Suppressor macrophage treated with lipopolysaccharide for 4 hours (primary cell): Measurements from ENCODE around the gene THSD7A.

Experiments
- DNase-seq: peaks from one replicate; pipeline ENCODE4 v3.0.0-alpha.2; 2020

THSD7A gene, protein sequence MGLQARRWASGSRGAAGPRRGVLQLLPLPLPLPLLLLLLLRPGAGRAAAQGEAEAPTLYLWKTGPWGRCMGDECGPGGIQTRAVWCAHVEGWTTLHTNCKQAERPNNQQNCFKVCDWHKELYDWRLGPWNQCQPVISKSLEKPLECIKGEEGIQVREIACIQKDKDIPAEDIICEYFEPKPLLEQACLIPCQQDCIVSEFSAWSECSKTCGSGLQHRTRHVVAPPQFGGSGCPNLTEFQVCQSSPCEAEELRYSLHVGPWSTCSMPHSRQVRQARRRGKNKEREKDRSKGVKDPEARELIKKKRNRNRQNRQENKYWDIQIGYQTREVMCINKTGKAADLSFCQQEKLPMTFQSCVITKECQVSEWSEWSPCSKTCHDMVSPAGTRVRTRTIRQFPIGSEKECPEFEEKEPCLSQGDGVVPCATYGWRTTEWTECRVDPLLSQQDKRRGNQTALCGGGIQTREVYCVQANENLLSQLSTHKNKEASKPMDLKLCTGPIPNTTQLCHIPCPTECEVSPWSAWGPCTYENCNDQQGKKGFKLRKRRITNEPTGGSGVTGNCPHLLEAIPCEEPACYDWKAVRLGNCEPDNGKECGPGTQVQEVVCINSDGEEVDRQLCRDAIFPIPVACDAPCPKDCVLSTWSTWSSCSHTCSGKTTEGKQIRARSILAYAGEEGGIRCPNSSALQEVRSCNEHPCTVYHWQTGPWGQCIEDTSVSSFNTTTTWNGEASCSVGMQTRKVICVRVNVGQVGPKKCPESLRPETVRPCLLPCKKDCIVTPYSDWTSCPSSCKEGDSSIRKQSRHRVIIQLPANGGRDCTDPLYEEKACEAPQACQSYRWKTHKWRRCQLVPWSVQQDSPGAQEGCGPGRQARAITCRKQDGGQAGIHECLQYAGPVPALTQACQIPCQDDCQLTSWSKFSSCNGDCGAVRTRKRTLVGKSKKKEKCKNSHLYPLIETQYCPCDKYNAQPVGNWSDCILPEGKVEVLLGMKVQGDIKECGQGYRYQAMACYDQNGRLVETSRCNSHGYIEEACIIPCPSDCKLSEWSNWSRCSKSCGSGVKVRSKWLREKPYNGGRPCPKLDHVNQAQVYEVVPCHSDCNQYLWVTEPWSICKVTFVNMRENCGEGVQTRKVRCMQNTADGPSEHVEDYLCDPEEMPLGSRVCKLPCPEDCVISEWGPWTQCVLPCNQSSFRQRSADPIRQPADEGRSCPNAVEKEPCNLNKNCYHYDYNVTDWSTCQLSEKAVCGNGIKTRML (N-terminal part only)

GRCh38 chr7:11831736-11832495 lies at the start of gene THSD7A:
THSD7A (minus strand) TSS chr7:11832198; CDS start chr7:11831946, 252 bp downstream.
- peak; percentile 14 for DNase-seq

GRCh38 chr7:11881680-11882079 lies 49.7 kb upstream of the THSD7A start:
- DNase-seq, result no peak

DNA sequence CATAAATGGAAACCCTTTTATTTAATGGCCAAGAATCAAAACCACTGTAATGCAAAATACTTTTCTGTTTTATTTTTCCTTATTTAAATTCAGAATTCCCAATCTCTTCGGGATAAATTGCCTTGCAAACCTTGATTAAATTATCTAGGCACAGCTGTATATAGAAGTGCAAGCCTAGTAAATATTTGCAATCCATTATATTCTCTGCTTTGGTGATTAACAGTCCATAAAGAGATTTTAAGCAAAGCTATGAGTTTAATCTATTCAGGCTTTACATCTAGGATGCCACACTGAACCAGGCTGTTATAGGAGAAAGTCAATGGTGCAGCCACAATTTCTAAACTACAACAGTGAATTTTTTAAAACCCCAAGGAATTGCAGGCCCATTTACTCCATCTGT lies 43.6 kb upstream of the THSD7A start:
- no peak for DNase-seq

GRCh38 chr7:11865671-11866070 lies 33.7 kb upstream of the THSD7A start:
- no peak for DNase-seq

DNA sequence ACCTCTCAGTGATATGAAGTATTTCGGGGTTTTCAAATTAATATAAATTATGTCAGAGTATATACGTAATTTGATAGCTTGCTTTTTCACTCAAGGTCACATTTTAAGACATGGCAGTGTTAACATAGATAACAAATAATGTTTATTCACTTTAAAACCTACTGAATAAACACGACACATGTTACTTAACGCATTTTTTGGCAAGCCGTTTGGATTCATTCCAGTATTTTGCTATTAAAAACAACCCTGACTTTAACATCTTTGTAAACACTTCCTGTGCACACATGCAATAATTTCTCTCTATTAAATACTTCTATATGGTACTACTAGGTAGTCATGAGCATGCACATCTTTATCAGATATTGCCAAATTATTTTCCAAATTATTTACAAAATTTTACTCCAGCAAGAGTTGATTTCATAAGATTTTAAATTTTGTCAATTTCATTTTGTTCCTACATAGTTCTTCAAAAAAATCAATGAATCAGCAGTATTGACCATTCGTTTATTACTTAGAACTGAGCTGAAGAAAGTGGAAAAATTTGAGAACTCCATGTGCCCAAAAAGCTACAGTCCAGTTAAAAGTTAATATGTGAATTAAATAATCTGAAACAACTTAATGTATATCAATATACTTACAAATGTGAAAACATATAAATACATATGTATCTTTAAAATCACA lies 26.8 kb upstream of the THSD7A start:
- no peak for DNase-seq

DNA sequence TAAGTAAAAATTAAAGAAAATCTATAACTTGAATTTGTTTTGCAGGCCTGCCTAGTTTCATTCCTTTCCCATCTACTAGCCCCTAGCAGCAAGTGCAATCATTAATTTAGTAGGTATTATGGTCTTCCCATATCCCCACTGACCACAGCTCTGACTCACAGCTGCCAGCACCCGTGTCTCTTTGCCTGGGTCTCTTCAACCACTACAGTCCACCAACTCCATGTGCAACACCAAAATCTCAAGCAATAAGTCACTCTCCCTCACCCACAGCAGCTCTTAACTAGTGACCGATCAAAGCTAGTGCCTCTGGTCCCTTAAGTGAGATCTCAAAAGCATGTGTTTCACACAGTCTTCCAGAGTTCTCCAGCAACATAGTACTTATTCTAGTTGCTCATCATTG lies 26.0 kb upstream of the THSD7A start:
- no peak for DNase-seq

DNA sequence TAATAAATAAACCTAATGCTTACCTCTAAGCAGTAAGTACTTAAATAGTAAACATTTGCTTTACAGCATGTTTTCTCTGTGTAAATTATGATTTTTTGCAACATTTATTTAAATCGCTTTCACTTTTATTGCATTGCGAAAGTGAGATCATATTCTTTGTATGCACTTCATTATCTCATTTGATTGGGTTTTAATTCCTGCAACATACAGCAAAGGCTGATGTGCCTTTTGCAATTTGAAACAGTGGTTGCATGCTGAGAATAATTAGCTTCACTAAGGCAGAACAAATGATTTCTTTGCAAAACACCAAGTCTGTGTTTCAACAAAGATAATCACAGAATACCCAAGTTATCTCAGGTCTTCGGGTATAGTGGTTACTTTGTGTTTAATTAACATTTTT lies 16.3 kb upstream of the THSD7A start:
- DNase-seq, result no peak

DNA sequence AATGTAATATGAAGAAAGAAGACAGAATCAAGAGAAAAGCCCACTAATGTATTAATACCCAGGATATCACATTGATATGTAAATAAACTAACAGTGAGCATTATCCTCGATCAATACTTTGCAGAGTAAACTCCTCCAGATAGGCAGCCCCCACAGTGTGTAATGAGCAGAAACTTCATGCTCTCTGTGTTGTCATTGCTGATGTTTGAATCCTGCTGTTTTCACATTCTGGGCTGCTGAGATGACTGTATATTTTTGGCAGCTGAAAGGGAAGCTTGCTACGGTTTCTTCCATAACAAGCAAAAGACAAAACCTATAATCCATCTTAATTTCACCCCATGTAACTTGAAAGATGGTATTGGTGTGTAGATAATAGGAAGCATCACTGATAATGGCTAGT lies 15.3 kb upstream of the THSD7A start:
- DNase-seq, result no peak

GRCh38 chr7:11846361-11846955 lies 14.5 kb upstream of the THSD7A start:
- DNase-seq, result no peak

DNA sequence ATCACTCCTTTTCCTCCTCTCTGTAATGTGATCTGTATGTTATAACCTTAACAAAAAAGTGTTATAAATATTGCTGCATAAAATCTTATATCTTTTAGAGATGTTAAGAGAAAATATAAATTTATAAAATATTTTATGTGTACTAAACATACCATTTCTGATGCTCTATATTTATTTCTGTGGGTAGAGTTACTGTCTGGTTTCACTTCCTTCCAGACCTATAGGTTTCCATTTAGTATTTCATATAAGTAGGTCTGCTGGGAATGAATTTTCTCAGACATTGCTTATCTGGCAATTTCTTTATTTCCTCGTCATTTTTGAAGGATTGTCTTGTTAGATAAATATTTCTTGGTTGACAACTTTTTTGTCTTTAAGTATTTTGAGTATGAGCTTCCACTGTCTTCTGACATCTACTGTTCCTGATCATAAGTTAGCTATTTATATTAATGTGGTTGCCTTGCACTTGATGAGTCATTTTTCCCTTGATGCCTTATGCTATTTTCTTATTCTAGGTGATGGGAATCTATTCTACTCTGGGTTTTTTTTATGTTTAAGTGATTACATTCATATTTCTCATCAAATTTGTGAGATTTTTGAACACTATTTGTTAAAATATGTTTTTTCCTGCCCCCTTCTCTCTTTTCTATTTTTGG lies 11.2 kb upstream of the THSD7A start:
- DNase-seq, result no peak

GRCh38 chr7:11841657-11842056 lies 9.7 kb upstream of the THSD7A start:
- no peak for DNase-seq

- DNase-seq, result no peak
These were observed 3.3 kb upstream of the THSD7A start for GRCh38 chr7:11835260-11835659.

GRCh38 chr7:11833431-11833830 lies 1.4 kb upstream of the THSD7A start:
- DNase-seq, result no peak

DNA sequence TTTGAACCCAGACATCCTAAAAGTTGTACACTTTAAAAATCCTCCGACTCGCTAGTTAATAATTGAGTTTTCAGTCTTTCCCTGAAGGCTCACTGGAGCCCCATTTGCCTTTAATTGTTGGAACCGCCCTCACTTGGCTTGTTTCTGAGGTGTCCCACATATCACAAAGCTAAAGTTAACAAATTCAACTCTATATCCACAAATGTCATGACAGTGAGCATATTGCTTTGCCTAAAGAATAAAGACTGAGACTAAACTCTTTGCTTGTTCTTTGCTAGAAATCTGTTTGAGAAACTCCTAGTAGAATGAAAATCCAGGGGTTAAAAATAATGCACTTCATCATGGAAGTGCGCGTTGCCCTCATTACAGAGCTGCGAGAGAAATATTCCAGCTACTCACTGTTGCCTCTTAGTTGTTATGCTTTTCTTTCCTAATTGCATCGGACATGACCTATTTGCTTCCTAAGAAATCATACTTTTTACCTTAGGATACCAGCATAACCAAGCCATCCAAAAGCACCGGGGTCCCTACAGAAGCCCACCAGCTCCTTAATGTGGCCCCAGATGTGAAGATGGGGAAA lies 752 bp downstream of the THSD7A start:
- DNase-seq, result no peak

- no peak for DNase-seq
These were observed 1.3 kb downstream of the THSD7A start for GRCh38 chr7:11830582-11831155.

DNA sequence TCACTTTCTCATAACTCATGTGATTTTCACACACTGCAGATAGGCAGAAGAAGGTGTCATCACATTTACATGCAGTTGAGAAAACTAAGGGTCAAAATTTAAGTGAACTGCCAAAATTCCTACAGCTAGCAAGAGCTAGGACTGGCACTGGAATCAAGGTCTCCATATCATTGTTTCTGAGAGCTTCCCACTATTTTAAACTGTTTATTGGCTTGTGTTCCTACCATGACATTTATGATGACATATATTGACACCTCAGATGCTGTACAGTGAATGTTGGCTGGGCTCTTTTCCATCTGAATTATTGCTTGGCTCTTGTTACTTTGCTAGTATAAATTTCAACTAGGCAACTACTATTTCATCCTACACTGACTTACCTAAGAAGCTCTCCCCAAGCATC lies 2.0 kb downstream of the THSD7A start:
- no peak for DNase-seq

DNA sequence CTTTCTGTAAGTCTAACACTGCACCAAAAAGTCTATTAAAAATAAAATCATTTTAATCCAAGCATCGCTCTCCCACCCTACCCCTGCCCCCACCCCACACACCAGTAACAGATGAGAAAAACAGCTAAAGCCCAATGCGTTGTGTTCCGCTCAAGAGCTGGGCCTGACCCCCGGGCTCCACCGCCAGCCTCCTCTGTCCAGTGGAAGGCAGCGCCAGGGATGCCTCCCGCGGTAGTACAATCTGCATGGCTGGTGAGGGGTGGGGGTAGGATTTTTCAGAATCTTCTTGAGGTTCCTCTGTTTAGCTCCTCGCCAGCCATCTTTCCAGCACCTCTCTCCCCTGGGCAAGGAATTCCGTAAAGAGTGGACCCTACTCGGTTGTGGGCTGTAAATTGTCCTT lies 12.1 kb downstream of the THSD7A start:
- DNase-seq, result no peak

GRCh38 chr7:11819271-11819670 lies 12.7 kb downstream of the THSD7A start:
- DNase-seq, result no peak

GRCh38 chr7:11818281-11818680 lies 13.7 kb downstream of the THSD7A start:
- no peak for DNase-seq

DNA sequence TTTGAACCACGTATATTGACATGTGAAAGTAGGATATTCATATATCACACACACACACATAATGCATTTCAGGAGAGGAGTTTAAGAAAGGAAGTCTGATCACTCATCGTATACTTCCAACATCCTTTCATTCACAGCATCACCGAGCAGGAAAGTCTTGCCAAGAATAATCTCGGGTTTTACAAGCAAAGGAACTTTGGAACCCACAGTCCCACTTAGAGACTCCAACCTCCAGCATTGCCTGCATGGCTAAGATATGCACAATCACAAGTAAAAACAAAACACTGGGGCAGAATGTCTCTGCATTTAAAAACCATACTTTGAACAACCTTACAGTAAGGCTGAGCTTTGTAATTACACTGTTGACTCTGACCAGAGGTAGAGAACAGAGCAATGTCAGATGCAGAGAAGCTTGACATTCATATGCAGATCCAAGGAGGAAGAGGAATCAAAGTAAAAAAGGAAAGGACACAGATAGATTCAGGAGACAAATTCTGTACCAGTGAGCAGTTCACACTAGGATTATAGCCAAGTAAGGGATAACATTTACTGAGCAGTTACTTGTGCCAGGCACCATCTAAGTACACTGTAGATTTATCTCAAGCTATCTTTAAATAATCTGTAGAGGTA lies 14.8 kb downstream of the THSD7A start:
- no peak for DNase-seq
